Type B pancreatic cell (in vitro differentiated cells): ENCODE measurements around the gene NUP210L. TPM values are rescaled to one million over a fixed set of nuclear protein-coding genes. Genes with fewer than 3 reads are reported as not detected.
A peak's percentile ranks its signal among the peaks of the same experiment; 100 is the strongest.
"Not testable (repeated sequence)": the region's sequence is repeated elsewhere in the genome, so short reads cannot be mapped to it uniquely, and the experiment has no call there.

Experiments used
- DNase-seq: peaks from one replicate; pipeline ENCODE4 v3.0.0; 2021; ENCODE audit warnings: mixed read lengths; ENCODE audit not compliant: unreplicated experiment; ENCODE audit errors: extremely low spot score
- H3K27ac Mint-ChIP-seq: 2 replicates; pipeline ENCODE4 v1.8.0; 2021; ENCODE audit warnings: mild to moderate bottlenecking, mixed read lengths
- H3K27me3 Mint-ChIP-seq: 2 replicates; pipeline ENCODE4 v1.8.0; 2021; ENCODE audit warnings: mixed read lengths
- H3K36me3 Mint-ChIP-seq: 2 replicates; pipeline ENCODE4 v1.8.0; 2021; ENCODE audit warnings: mixed read lengths
- H3K4me1 Mint-ChIP-seq: one replicate; pipeline ENCODE4 v1.8.0; 2021; ENCODE audit warnings: mixed read lengths; ENCODE audit not compliant: unreplicated experiment
- H3K4me3 Mint-ChIP-seq: 2 replicates; pipeline ENCODE4 v1.8.0; 2021; ENCODE audit warnings: mild to moderate bottlenecking, mixed read lengths
- H3K9me3 Mint-ChIP-seq: 2 replicates; pipeline ENCODE4 v1.8.0; 2021; ENCODE audit warnings: mixed read lengths
- total RNA-seq: library from RNA; stranded (reverse); gene quantifications from 2 replicates; pipeline ENCODE4 v1.2.1, GENCODE V29; 2021; ENCODE audit warnings: low replicate concordance
- TF ChIP-seq, protein P1 (sequence below): fragments of 200-600 bp; sonication (generic); conservative IDR thresholded peaks from 2 replicates; pipeline ENCODE4 v1.5.0; 2021; ENCODE audit warnings: antibody characterized with exemption, mild to moderate bottlenecking

The NUP210L gene
- total RNA-seq, 1 donor from 2014 or later = not detected

DNA sequence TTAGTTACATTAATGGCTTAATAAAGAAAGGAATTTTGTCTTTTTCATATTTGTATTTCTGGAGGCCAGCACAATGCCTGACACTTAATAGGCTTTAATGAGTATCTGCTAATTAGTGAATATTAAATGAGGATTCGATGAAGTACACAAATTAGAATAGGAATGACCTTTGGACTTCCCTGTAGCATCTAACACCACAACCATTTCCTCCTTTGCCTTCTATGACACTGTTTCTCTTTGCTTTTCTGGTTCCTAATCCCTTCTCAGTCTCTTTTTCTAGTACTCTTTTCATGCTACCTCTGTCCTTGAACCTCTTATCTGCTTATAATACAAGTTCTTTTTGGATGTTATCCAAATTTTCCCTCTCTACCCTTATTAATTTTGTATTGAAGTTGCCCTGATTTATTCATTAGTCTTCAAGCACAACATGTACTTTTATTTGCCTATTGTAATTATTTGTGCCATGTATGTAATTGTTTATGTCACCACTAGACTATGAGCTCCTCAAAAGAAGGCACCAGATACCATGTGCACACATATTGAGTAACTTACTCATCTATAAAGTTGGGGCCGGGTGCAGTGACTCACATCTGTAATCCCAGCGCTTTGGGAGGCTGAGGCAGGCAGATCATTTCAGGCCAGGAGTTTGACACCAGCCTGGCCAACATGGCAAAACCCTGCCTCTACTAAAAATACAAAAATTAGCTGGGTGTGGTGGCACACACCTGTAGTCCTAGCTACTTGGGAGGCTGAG lies 140.5 kb downstream of the NUP210L start:
- Mint-ChIP-seq H3K27me3 (no peaks in the 10 kb centered on the region), H3K27ac (no peak overlapping the region), H3K4me1 (no peaks in the 10 kb centered on the region), H3K36me3 (no peaks in the 10 kb centered on the region), H3K4me3 (no peak overlapping the region), H3K9me3 (no peaks in the 10 kb centered on the region)
- TF ChIP-seq, protein P1, sequence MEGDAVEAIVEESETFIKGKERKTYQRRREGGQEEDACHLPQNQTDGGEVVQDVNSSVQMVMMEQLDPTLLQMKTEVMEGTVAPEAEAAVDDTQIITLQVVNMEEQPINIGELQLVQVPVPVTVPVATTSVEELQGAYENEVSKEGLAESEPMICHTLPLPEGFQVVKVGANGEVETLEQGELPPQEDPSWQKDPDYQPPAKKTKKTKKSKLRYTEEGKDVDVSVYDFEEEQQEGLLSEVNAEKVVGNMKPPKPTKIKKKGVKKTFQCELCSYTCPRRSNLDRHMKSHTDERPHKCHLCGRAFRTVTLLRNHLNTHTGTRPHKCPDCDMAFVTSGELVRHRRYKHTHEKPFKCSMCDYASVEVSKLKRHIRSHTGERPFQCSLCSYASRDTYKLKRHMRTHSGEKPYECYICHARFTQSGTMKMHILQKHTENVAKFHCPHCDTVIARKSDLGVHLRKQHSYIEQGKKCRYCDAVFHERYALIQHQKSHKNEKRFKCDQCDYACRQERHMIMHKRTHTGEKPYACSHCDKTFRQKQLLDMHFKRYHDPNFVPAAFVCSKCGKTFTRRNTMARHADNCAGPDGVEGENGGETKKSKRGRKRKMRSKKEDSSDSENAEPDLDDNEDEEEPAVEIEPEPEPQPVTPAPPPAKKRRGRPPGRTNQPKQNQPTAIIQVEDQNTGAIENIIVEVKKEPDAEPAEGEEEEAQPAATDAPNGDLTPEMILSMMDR = no peak
- DNase-seq = no peak

DNA sequence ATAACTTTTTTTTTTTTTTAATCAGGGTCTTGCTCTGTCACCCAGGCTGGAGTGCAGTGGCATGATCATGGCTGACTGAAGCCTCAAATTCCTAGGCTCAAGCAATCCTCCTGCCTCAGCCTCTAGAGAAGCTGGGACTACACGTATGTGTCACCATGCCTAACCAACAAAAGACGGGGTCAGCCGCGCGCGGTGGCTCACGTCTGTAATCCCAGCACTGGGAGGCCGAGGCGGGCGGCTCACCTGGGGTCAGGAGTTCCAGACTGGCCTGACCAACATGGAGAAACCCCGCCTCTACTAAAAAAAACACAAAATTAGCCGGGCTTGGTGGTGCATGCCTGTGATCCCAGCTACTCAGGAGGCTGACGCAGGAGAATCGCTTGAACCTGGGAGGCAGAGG lies 142.3 kb downstream of the NUP210L start:
- H3K36me3 Mint-ChIP-seq, DNase-seq, H3K27me3 Mint-ChIP-seq, H3K4me1 Mint-ChIP-seq, H3K4me3 Mint-ChIP-seq, H3K27ac Mint-ChIP-seq, H3K9me3 Mint-ChIP-seq: not testable (repeated sequence)

DNA sequence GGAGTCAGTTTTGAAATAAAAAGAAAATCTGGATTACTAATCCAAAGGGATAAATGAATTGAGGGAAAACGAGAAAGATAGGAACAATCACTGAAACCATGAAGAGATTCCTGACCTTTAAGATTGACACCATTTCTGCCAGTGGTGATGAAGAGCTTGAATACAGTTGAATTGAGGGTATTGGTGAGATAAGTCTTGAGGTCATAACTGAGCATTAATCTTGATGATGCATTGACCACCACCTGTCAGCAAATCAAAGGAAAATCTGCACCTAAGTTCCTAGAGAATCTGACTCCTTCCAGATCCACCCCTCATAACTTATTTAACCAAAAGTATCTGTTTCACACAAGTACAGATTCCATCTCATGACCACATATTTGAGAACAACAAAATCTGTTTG lies 142.7 kb downstream of the NUP210L start:
- Mint-ChIP-seq H3K4me1 (no peaks in the 10 kb centered on the region), H3K27ac (no peak overlapping the region), H3K9me3 (no peaks in the 10 kb centered on the region), H3K36me3 (no peaks in the 10 kb centered on the region), H3K4me3 (no peak overlapping the region), H3K27me3 (no peaks in the 10 kb centered on the region)
- DNase-seq = no peak
- TF ChIP-seq, protein P1 = no peak

DNA sequence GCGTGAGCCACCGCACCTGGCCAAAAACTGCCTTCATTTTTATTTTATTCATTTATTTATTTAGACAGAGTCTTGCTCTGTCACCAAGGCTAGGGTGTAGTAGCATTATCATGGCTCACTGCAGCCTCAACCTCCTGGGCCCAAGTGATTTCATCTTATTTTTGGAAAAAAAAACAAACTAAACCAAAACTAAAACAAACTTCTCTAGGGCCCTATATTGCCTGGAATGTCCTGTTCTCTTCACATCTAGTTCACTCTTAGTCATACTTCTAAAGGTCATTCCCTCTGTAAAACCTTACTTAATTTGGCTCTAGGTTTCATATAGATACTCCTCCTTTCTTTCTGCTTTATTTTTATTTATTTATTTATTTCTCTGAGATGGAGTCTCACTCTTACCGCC lies 148.7 kb downstream of the NUP210L start:
- Mint-ChIP-seq H3K36me3 (no peaks in the 10 kb centered on the region), H3K27me3 (no peaks in the 10 kb centered on the region), H3K27ac (no peak overlapping the region), H3K4me1 (peaks cover 6% of the 10 kb centered on the region), H3K4me3 (no peak overlapping the region), H3K9me3 (no peaks in the 10 kb centered on the region)
- TF ChIP-seq, protein P1 = no peak
- no peak for DNase-seq

DNA sequence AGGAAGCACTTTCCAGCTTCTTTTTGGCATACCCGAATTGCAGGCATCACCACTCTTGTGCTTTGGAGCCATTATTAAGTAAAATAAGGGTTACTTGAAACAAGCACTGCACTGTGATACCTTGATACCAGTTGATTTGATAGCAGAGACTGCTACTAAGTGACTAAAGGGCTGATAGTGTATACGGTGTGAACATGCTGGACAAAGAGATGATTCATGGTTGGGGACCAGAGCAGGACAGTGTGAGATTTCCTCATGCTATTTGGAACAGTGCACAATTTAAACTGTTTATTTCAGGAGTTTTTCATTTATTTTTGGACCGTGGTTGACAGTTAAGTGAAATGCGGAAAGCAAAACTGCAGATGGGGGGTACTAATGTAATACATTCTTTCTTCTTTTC lies 154.5 kb downstream of the NUP210L start:
- Mint-ChIP-seq H3K9me3 (no peaks in the 10 kb centered on the region), H3K4me3 (no peak overlapping the region), H3K36me3 (peaks cover 4% of the 10 kb centered on the region), H3K27ac (peak overlapping the region; percentile 95), H3K4me1 (peaks cover 6% of the 10 kb centered on the region), H3K27me3 (no peaks in the 10 kb centered on the region)
- no peak for DNase-seq
- TF ChIP-seq, protein P1 = no peak

DNA sequence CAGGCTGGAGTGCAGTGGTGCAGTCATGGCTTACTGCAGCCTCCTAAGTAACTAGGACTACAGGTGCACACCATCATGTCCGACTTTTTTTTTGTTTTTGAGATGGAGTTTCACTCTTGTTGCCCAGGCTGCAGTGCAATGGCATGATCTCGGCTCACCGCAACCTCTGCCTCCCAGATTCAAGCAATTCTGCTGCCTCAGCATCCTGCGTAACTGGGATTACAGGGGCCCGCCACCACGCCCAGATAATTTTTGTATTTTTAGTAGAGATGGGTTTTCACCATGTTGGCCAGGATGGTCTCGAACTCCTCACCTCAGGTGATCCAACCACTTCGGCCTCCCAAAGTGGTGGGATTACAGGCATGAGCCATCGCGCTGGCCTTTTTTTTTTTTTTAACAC lies 158.0 kb downstream of the NUP210L start:
- not testable (repeated sequence) for H3K4me3 Mint-ChIP-seq, H3K27me3 Mint-ChIP-seq, DNase-seq, H3K27ac Mint-ChIP-seq, H3K9me3 Mint-ChIP-seq
- H3K36me3 Mint-ChIP-seq = peaks cover 19% of the 10 kb centered on the region
- peaks cover 14% of the 10 kb centered on the region for H3K4me1 Mint-ChIP-seq

DNA sequence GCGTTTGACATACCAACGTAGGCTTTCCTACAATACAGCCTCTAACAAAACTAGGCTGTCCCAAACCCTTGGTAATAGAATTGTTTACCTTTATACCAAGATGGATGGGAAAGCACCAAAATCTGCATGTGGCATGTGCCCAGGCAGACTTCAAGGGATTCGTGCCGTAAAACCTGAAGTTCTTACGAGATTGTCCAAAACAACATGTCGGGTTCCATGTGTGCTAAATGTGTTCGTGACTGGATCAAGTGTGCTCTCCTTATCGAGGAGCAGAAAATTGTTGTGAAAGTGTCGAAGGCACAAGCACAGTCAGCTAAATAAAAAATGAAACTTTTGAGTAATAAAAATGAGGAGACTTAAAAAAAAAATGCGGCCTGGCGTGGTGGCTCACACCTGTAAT lies 159.2 kb downstream of the NUP210L start:
- peak overlapping the region; percentile 32 for H3K27ac Mint-ChIP-seq
- H3K4me3 Mint-ChIP-seq = peak overlapping the region; percentile 26
- H3K36me3 Mint-ChIP-seq = peaks cover 29% of the 10 kb centered on the region
- H3K4me1 Mint-ChIP-seq = peaks cover 17% of the 10 kb centered on the region
- DNase-seq = no peak
- no peaks in the 10 kb centered on the region for H3K27me3 Mint-ChIP-seq
- no peaks in the 10 kb centered on the region for H3K9me3 Mint-ChIP-seq
- TF ChIP-seq, protein P1 = no peak
